Measurements from ENCODE around the gene SPACA9. TPM values are rescaled to one million over a fixed set of nuclear protein-coding genes. Genes with fewer than 3 reads are reported as not detected.

Gene SPACA9
- total RNA-seq, 1 donor from 2014 or later = 6.9 TPM

DNA sequence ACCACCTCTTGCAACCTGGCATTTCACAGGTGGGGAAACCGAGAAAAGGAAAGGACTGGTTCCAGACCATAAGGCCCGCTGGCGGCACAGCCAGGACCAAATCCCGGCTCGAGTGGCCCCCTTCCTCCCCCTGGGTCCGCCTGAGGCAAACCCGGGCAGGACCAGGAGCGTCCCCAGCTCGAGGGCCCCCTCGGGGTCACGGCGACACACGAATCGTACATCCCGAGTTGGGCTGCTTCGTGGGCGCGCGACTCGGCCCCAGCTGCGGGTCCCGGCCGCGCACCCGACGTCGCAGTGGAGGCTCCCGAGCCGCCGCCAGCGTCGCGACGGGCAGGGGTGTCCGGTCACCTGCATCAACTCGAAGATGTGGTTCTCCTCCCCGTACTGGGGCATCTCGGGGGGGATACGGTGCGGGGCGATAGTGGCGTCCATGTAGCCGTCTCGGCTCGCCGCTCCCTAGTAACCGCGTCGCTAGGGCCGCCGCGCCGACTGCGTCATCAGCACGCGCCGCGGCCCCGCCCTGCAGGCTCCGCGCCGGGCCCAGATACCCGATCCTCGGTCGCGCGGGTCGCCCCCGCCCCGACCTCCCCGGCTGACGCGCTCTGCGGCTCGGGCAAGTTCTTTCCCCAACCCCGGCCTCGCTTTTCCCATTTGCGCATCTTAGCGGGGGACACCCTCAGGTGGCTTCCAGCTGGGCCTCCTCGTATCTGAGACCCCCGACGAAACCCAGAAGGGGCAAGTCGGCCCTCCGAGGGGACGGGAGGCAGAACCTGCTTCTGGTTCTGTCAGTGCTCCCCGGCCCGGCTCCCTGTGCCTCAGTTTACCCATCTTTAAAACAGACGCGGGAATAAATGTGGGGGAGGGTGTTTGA, 639 bp upstream of the SPACA9 start, which contains the start of gene AK8:
Gene AK8 (minus strand): TSS at position 461 of the 871 bp plus-strand sequence. CDS start 29 bp downstream, at position 432.
- no peaks in the 10 kb centered on the region for H3K36me3 ChIP-seq (ENCODE audit: control insufficient read depth, insufficient read depth, low read length)
- H3K4me3 ChIP-seq (ENCODE audit: low read depth, low read length) = peak within 1 kb of the TSS; percentile 89
- no peak for TF ChIP-seq CTCF (IDR thresholded peaks at IDR 0.05; ENCODE audit: insufficient read depth, low read length, poor library complexity, severe bottlenecking)
- H3K27me3 ChIP-seq (ENCODE audit: control insufficient read depth, insufficient read depth, low read length) = peaks cover 3% of the 10 kb centered on the region
- no peak for DNase-seq (ENCODE audit: low read depth)

DNA sequence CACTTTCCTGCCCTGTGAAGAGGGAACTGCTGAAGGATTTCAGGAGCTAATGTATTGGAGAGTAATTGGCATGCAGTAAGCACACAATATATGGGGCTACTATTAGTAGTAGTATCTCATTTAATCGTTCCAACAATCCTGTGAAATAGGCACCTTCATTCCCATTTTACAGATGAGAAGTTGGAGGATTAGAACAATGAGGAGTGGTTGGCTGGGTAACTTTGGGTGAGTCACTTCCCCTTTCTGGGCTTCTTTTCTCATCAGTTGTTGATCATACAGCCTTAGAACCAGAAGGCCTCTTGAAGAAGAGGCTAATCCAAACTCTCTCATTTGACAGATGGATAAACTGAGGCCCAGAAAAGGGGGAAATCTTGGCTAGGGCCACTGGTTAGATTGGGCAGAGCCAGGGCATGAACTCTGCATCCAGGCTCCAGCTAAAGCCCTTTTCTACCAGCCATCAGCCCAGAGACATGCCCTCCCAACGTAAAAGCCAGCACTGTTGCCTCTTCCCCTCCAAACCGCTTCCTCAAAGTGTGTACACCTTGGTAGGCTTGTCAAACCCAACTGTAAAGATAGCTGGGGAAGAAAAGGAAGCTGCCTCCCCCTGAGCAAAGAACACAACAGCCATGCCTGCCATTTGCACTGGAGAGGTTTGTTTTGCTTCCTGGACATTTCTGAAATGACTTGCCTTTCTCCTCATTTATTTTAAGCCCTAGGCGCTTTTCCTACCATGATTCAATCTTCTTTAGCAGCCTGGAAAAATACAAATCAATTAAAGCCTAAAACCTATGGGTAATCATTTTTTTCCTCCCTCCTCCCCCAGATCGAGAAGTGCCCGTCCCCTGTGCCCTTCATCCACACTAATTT, 992 bp downstream of the SPACA9 start:
- Histone ChIP-seq H3K36me3 (ENCODE audit: control insufficient read depth, insufficient read depth, low read length) (no peaks in the 10 kb centered on the region), H3K4me3 (ENCODE audit: low read depth, low read length) (no peak overlapping the region), H3K27me3 (ENCODE audit: control insufficient read depth, insufficient read depth, low read length) (peaks cover 3% of the 10 kb centered on the region)
- TF ChIP-seq CTCF (IDR thresholded peaks at IDR 0.05; ENCODE audit: insufficient read depth, low read length, poor library complexity, severe bottlenecking) = no peak
- DNase-seq (ENCODE audit: low read depth) = no peak

DNA sequence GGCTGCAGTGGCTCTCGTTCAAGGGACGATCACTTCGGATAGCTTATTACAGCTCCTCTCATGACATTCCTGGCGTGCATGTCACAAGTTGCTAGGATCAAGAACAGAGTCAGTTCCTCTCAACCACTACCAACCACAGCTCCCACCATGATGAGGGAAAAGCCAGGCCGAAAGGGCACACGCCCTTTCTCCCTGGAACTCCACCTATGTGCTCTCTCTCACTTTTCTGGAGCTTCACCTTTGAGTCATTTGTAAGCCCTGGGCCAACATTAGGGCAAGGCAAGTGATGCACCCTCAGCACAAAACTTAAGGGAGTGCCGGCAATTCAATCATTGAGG, 1.6 kb downstream of the SPACA9 start:
- Histone ChIP-seq H3K27me3 (ENCODE audit: control insufficient read depth, insufficient read depth, low read length) (peaks cover 3% of the 10 kb centered on the region), H3K36me3 (ENCODE audit: control insufficient read depth, insufficient read depth, low read length) (no peaks in the 10 kb centered on the region), H3K4me3 (ENCODE audit: low read depth, low read length) (no peak overlapping the region)
- DNase-seq (ENCODE audit: low read depth) = no peak
- TF ChIP-seq CTCF (IDR thresholded peaks at IDR 0.05; ENCODE audit: insufficient read depth, low read length, poor library complexity, severe bottlenecking) = no peak

DNA sequence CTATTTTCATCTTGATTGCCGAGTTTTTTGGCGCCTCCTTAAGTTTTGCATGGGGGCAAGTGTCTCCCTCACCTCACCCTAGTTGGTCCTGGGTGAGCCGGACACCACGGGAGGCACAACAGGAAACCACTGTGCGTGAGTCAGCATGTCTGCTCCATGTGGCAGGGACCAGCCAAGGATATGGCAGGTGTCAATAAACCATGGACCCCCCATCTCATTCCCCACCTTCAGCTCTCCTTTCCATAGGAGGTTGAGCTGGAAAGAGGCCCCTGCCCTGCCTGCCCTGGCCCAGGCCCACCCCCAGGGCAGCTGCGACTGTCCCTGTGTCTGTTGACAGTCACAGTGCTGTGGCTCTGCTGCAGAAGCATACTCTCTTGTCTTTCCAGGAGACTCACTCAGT, 3.1 kb downstream of the SPACA9 start:
- no peak overlapping the region for H3K4me3 ChIP-seq (ENCODE audit: low read depth, low read length)
- H3K36me3 ChIP-seq (ENCODE audit: control insufficient read depth, insufficient read depth, low read length) = no peaks in the 10 kb centered on the region
- peaks cover 3% of the 10 kb centered on the region for H3K27me3 ChIP-seq (ENCODE audit: control insufficient read depth, insufficient read depth, low read length)
- TF ChIP-seq CTCF (IDR thresholded peaks at IDR 0.05; ENCODE audit: insufficient read depth, low read length, poor library complexity, severe bottlenecking) = no peak
- no peak for DNase-seq (ENCODE audit: low read depth)

- no peak for TF ChIP-seq CTCF (IDR thresholded peaks at IDR 0.05; ENCODE audit: insufficient read depth, low read length, poor library complexity, severe bottlenecking)
- DNase-seq (ENCODE audit: low read depth) = no peak
- H3K36me3 ChIP-seq (ENCODE audit: control insufficient read depth, insufficient read depth, low read length) = no peaks in the 10 kb centered on the region
- H3K27me3 ChIP-seq (ENCODE audit: control insufficient read depth, insufficient read depth, low read length) = no peaks in the 10 kb centered on the region
- no peak overlapping the region for H3K4me3 ChIP-seq (ENCODE audit: low read depth, low read length)
These were observed 3.9 kb downstream of the SPACA9 start for GRCh38 chr9:132882616-132883015.

Data from kidney epithelial cell (primary cell).